GM12872 (cell line): ENCODE measurements around the gene PYGM.

Source experiments
- CTCF ChIP-seq: IDR thresholded peaks from 3 replicates; pipeline ENCODE4 v1.5.1; 2011; ENCODE audit warnings: low read depth, mild to moderate bottlenecking, low read length, moderate library complexity; ENCODE audit not compliant: insufficient read depth

PYGM gene

GRCh38 chr11:64758330-64759079 lies 1.3 kb downstream of the PYGM start:
- no peak for TF ChIP-seq CTCF

- no peak for TF ChIP-seq CTCF
Observed at GRCh38 chr11:64757549-64758329, 2.0 kb downstream of the PYGM start.

- no peak for TF ChIP-seq CTCF
Observed at GRCh38 chr11:64755681-64756361, 4.0 kb downstream of the PYGM start.

- TF ChIP-seq CTCF = no peak
Observed at GRCh38 chr11:64754919-64755662, 4.7 kb downstream of the PYGM start.

GRCh38 chr11:64754124-64754918 lies 5.5 kb downstream of the PYGM start:
- no peak for TF ChIP-seq CTCF

GRCh38 chr11:64753380-64754123 lies 6.2 kb downstream of the PYGM start:
- TF ChIP-seq CTCF = no peak
